ENCODE measurements around the gene CASKIN2. TPM values are rescaled to one million over a fixed set of nuclear protein-coding genes. Genes with fewer than 3 reads are reported as not detected.

Gene CASKIN2, protein sequence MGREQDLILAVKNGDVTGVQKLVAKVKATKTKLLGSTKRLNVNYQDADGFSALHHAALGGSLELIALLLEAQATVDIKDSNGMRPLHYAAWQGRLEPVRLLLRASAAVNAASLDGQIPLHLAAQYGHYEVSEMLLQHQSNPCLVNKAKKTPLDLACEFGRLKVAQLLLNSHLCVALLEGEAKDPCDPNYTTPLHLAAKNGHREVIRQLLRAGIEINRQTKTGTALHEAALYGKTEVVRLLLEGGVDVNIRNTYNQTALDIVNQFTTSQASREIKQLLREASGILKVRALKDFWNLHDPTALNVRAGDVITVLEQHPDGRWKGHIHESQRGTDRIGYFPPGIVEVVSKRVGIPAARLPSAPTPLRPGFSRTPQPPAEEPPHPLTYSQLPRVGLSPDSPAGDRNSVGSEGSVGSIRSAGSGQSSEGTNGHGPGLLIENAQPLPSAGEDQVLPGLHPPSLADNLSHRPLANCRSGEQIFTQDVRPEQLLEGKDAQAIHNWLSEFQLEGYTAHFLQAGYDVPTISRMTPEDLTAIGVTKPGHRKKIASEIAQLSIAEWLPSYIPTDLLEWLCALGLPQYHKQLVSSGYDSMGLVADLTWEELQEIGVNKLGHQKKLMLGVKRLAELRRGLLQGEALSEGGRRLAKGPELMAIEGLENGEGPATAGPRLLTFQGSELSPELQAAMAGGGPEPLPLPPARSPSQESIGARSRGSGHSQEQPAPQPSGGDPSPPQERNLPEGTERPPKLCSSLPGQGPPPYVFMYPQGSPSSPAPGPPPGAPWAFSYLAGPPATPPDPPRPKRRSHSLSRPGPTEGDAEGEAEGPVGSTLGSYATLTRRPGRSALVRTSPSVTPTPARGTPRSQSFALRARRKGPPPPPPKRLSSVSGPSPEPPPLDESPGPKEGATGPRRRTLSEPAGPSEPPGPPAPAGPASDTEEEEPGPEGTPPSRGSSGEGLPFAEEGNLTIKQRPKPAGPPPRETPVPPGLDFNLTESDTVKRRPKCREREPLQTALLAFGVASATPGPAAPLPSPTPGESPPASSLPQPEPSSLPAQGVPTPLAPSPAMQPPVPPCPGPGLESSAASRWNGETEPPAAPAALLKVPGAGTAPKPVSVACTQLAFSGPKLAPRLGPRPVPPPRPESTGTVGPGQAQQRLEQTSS (N-terminal part only)
- 10 to 100 TPM; 28.5 to 35.0 (median 32.4) TPM for polyA plus RNA-seq (ENCODE audit: insufficient read length in 4 of 4)

DNA sequence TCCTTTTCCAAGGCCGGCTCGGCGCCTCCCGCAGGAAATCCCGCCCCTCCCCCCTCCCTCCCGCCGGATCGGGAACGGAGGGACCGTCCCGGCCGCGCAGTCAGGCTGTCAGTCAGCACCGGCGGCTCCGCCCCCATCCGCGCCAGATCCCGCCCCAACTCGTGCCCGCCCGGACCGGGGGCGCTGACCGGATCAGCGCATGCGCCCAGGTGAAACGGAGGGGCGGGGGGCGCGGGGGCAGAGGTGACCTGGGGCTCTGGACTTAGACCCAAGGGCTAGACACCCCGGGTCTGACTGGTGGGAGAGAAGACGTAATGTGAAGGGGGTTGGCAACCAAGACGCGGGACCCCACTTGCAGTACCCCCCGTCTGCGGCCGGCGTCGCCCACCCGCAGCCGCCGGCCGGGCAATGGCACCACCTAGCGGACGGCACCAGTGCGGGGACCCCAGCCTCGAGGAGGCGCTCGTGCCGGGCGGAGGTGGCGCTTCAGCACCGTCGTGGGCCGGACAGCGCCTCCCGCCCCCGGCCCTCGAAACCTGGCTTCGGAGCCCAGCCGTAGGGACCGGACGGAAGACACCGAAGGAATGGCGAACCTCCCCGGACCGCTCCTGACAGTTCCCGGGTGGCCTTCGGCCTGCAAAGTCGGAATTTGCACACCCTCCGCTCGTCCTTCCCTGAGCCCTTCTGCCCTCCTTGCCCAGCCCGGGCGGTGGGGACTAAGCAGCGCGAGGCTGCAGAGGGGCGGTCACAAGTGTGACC is at the start of gene CASKIN2:
Gene CASKIN2, minus strand, starts transcription at position 42 of the 759 bp plus-strand sequence. CDS start 1,733 bp downstream, outside the sequence.
- peak; percentile 83 to 91 (median 87) for DNase-seq (ENCODE audit: low read depth in 4 of 4, low spot score in 2 of 4)

DNA sequence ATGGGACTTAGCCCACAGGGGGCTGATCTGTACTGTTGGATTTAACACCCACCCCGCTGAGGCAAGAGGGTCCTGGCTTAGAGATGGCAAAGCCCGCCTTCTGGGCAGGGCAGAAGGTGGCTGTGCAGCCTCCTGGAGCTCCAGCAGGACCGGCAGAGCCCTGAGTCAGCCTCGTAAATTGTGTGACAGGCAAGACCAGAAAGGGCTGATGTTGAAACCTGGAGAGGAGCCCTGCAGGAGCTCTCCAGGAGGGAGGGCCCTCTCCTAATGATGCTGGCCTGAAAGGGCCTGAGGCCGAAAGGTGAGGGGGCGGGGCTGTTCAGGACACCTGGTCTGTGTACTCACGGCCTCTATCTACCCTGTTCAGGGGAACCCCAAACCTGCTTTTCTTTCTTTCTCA is 49.7 kb upstream of the CASKIN2 start:
- no peak for DNase-seq (ENCODE audit: low read depth in 4 of 4, low spot score in 2 of 4)

DNA sequence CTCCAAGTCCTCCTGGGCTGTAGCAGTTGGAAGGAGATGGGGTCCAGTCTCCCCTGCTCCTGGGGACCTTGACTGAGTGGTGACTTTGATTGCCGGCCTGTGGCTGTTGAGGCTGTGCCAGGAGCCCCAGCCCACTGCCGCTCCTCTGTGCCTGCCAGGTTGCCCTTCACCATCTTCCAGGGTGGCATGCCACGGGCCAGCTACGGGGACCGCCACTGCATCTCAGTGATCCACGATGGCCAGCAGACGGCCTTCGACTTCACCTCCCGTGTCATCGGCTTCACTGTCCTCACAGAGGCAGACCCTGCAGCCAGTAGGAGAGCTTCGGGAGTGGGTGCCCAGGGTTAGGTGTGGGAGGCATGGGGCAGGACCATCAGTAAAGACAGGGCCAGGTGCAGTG is 48.9 kb upstream of the CASKIN2 start:
- DNase-seq (ENCODE audit: low read depth in 4 of 4, low spot score in 2 of 4), result no peak

DNA sequence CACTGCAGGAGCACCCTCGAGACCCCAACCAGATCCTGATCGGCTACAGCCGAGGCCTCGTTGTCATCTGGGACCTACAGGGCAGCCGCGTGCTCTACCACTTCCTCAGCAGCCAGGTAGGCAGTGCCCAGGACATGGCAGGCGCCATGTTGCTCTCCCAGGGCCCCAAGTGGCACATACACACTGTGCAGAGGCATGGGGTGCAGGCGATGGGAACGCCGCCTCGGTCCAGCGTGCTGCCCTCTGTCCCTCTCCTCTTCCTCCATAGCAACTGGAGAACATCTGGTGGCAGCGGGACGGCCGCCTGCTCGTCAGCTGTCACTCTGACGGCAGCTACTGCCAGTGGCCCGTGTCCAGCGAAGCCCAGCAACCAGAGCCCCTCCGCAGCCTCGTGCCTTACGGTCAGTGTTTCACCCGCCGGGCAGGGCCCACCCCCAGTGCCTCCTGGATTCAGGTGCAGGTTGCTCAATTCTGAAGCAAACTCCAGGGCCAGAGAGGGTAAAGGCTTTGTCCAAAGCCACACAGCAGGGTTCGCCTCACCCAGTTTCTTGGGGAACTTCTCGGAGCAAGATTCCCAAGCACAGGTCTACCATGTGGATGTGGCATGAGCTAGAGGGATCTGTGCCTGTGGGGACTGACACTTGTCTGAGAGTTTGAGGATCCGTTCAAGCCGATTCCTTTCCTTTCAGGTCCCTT is 47.9 kb upstream of the CASKIN2 start:
- no peak for DNase-seq (ENCODE audit: low read depth in 4 of 4, low spot score in 2 of 4)

DNA sequence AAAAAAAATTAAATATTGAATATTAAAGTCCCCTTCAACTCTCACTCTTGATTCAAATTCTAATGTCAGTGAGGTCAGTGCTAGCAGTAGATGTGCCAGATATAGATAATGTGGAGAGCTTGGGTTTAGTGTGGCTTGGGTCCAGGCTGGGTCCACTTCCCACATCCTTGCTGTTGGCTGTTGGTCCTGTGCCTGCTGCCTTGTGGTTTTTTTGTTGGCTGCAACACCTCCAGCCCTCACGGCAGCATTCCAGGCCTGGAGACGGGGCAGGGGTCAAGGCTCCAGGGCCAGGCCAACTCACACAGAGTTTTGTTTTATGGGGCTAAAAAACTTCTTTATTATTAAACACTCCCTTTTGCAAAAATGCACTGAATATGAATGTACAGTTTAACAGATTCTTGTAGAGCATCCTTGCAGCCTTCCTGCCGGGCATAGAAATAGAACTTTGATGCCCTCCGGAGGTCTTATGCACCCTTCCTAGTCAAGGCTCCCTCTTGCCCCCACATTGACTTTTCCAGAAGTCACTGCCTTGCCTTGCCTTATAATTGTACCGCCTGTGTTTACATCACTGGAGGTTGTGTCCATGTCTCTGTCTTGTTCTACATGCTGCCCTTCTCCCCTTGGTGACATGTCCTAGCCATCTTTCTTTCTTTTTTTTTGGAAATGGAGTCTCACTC is 46.7 kb upstream of the CASKIN2 start:
- no peak for DNase-seq (ENCODE audit: low read depth in 4 of 4, low spot score in 2 of 4)

DNA sequence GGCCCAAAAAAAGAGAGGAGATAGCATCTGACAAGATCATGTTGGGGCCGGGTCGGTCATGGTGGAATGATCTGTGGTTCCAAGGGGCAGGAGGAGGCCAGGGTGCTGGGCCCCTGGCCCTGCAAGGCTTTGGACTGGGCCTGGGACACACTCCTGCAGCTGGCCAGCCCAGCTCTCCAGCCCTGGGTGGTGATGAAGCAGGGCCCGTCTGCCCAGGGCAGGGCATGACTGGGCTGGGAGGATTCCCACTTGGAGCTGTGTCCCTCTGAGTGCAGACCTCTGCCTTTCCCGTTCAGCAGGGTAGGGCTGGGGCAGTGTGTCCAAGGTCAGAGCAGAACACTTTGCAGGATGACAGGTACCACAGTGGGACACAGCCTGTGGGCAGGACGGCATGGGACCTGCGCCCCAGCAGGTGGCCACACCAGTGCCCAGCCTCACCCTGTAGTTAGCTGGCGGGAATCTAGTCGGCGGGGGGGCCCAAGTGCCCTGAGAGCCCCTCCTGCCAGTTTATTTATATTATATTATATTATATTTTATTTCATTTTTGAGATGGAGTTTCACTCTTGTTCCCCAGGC is 44.7 kb upstream of the CASKIN2 start:
- no peak for DNase-seq (ENCODE audit: low read depth in 4 of 4, low spot score in 2 of 4)

DNA sequence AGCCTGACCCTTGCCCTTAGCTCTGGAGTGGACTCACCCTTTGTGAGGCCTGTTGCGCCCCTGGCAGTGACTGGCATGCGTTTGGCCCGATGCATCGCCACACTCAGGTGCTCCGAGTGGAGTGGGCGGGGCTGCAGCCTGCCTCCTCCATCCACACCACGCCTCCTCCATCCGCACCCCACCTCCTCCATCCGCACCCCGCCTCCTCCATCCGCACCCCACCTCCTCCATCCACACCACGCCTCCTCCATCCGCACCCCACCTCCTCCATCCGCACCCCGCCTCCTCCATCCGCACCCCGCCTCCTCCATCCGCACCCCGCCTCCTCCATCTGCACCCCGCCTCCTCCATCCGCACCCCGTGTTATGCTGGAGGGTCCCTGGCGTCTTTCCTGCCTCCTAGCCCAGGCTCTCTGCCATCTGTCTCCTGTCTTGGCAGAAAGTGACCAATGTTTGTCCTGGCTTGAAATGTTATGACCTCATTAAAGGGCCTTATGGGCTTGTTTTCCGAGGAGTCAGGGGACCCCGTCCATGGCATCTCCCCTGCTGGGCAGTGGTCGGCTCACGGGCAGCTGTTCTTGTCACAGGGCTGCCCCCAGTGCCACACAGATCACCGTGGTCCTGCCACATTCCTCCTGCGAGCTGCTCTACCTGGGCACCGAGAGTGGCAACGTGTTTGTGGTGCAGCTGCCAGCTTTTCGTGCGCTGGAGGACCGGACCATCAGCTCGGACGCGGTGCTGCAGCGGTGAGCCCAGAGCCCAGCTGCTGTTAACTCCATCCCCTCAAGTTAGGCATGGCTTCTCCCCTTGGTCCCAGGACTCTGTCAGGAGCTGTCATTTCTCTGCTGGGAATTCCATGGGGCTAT is 43.6 kb upstream of the CASKIN2 start:
- no peak for DNase-seq (ENCODE audit: low read depth in 4 of 4, low spot score in 2 of 4)

DNA sequence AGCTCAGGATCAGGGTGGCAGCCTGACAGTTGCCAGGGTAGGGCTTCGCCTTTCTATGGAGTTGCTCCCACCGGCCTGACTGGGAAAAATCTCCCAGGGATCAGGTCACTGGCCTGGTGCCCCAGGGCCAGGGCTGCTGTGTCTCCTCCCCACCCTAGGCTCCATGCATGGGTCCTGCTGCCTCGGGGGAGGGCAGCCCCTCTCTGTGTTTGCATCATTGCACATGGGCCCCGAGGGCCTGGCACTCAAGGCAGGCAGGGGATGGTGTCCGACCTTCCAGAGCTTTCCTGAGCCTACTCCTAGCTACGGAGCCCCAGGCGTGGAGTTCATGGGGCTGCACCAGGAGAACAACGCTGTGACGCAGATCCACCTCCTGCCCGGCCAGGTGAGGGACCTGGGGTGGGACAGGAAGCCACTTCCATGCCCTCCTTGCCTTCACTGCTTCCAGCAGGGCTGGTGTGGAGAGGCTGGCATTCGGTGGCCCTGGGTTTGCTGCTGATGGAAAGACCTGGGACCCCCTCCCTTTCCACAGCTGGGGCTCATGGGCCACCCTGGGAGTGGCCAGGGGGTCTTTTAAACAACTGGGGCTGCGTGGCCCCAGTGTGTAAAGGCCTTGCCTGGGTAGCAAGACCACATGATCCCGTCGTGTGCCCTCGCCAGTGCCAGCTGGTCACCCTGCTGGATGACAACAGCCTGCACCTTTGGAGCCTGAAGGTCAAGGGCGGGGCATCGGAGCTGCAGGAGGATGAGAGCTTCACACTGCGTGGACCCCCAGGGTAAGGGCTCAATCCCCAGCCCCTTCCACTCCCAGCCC is 42.7 kb upstream of the CASKIN2 start:
- no peak for DNase-seq (ENCODE audit: low read depth in 4 of 4, low spot score in 2 of 4)

DNA sequence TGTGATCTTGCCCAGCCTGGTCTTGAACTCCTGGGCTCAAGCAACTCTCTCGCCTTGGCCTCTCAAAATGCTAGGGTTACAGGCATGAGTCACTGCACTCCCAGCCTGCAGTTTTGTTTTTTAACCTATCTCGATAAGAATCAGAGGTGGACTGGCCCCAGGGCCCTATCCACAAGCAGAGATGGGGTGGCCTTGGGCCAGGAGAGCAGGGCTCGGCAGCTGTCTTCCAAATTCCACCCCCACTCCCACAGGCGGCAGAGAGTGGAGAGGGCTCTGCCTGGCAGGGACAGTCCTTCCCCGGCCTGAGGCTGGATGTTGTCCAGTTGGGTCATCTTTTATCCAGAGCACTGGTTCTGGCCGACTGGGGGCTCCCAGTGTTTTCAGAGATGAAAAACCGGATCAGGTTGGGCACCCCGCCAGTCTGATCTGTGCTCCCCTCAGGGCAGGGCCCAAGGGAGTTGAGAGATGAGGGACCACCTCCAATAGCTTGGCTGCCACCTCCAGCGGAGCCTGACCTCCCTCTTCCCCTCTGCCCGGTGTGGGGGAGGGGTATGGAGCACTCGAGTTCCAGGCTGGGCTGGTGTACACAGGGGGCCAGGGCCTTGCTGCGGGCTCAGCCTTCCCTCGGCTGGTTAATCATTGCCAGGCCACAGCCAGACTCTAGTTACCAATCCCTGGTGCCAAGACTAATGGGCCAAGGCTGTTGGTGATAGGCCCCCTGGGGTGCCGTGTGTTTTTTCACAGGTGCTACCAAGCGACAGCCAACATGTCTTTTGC is 41.9 kb upstream of the CASKIN2 start:
- peak in 3 of 4 donors; percentile 53 to 80 (median 67) for DNase-seq (ENCODE audit: low read depth in 4 of 4, low spot score in 2 of 4)

DNA sequence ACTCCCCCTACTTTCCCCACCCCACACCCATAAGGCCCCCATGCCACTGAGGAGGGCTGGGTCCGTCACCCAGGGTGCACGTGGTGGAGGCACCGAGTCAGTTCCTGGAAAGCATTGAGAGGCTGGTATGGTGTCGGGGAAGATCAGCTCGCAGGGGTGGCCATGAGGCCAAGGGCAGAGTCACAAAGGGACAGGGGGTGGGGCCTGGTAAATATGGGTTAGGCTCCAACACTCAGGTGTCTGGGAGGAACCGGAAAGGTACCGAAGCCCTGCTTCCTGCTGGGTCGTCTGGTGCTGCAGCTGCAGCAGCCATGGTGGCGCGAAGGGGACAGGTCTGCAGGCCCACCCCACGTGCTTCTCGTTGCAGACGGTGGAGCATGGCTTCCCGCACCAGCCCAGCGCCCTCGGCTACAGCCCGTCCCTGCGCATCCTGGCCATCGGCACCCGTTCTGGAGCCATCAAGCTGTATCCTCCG is 40.4 kb upstream of the CASKIN2 start:
- DNase-seq (ENCODE audit: low read depth in 4 of 4, low spot score in 2 of 4), result no peak

DNA sequence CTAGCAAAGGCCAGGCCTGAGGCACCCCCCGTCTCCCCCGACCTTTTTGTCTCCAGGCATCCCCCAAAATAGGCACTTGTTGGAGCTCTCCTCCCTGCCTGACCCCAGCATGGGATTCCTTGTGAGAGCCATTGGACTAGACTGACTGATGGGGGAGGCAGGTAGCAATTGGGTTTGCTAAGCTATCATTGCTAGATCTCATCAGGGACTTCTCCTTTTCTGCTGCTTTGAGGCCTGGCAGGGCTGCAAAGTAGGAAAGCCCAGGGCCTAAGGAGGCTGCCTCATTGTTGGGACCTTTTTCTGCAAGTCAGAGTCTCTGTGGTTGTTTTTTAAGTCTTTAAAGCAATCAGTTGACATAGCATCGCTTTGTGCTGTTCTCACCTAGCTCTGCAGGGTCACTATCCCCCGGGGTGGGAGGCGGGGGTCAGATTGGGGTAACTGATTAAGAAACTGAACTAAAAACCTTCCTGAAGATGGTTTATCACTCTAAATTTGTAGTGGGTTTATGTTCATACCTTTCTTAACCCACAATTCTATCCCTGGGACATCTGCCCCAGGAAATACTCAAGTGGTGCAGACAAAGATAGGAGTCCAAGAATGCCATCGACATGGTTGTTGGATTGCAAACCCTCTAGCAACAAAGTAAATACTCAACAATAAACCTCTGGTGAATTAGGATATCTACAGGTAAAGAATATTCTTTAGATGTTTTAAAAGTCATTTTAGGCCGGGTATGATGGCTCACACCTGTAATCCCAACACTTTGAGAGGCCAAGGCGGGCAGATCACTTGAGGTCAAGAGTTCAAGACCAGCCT is 38.2 kb upstream of the CASKIN2 start:
- no peak for DNase-seq (ENCODE audit: low read depth in 4 of 4, low spot score in 2 of 4)

DNA sequence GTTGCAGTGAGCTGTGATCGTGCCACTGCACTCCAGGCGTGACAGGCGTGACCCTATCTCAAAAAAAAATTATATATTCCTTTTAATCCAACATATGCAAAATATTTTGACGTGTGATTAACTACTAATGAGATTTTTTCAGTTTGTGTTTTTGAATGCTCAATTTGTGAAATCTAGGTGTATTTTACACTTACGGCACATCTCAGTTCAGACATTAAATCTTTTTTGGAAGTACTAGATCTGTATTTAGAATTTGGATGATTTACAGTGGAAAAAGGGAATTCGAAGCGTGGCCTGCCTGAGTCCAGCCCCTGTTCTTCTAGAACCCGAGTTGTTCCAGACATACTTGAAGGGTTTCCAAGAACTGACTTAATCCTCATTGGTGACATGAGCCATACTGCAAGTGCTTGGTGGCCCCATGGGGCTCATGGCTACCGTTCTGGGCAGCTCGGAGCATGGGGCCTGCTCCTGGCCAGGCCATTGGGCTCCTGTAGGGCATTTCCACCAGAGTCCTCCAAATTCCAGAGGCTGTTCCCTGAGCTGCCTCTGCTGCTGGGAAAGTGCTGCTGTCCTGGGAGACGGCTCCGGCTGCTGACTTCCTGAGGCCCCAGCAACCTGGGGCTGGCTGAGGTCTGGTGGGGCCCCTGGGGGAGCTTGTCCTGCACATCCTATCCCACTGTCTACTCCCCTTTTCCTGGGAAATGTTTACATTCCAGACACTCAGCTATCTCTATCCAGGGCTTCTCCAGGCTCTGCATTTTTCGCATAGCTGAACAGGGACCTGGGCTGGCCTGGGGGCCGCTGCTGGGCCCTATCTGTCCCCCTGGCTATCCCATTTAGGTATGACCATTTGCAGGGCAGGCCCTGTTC is 37.3 kb upstream of the CASKIN2 start:
- DNase-seq (ENCODE audit: low read depth in 4 of 4, low spot score in 2 of 4), result no peak

DNA sequence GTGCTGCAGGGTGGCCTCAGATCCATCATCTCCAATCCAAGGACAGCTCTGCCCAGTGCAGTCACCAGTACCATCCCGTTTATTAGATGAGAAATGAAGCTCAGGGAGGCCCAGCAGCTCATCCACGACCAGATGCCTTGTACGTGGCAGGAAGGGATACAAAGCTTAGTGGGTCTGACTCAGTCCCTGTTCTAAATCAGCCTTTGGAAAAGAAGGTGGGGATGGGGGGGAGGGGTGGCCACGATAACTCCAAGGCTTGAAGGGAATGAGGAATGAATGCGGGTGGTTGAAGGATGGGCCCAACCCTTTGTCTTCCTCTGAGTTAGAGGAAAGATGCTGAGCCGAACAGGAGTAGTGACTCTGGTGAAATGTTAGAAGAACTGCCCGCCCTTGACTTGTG is 35.9 kb upstream of the CASKIN2 start:
- DNase-seq (ENCODE audit: low read depth in 4 of 4, low spot score in 2 of 4), result no peak

DNA sequence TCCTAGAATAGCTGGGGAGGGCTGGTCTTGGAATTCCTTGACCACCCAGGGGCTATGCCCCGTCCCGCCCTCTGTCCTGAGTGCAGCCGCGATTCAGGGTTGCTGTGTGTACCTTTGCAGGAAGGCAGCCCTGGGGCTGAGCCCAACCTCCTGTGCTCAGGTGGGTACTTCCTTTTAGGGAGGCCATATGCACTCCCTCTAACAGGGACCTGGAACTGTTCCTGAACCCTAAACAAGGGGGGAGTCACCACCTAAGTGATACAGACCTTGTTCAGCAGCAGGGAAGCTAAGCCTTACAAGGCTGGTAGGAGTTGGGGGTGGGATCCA is 34.8 kb upstream of the CASKIN2 start:
- DNase-seq (ENCODE audit: low read depth in 4 of 4, low spot score in 2 of 4), result no peak
